HG02623 (cell line): ENCODE data around the gene SRSF9.

Source experiments
- ATAC-seq: cut with Tn5 transposase; IDR thresholded peaks from one replicate; pipeline ENCODE4 v1.9.1; 2021; ENCODE audit warnings: moderate library complexity; ENCODE audit not compliant: unreplicated experiment

Gene SRSF9

GRCh38 chr12:120413901-120414695 lies 55.5 kb downstream of the SRSF9 start:
- ATAC-seq: no peak

- ATAC-seq: no peak
Observed at GRCh38 chr12:120412421-120412820, 57.1 kb downstream of the SRSF9 start.
